ENCODE results near the gene ENTPD2.

The ENTPD2 gene

GRCh38 chr9:137057545-137057944, 3.7 kb upstream of the ENTPD2 start:
- Histone ChIP-seq H3K36me3 (ENCODE audit: control insufficient read depth, low read depth, low read length) (no peaks in the 10 kb centered on the region), H3K9ac (ENCODE audit: low read length) (no peak overlapping the region), H3K9me3 (ENCODE audit: control insufficient read depth, low read depth, low read length) (no peaks in the 10 kb centered on the region), H3K27ac (ENCODE audit: low read length) (no peak overlapping the region), H3K4me3 (ENCODE audit: low read length) (no peak overlapping the region), H3K27me3 (ENCODE audit: control insufficient read depth, insufficient read depth, low read length) (peaks cover 45% of the 10 kb centered on the region), H3K4me1 (ENCODE audit: control insufficient read depth, low read depth, low read length) (no peaks in the 10 kb centered on the region)

- Histone ChIP-seq H3K4me3 (ENCODE audit: low read length) (no peak overlapping the region), H3K9ac (ENCODE audit: low read length) (no peak overlapping the region), H3K27ac (ENCODE audit: low read length) (no peak overlapping the region), H3K27me3 (ENCODE audit: control insufficient read depth, insufficient read depth, low read length) (peaks cover 52% of the 10 kb centered on the region), H3K4me1 (ENCODE audit: control insufficient read depth, low read depth, low read length) (no peaks in the 10 kb centered on the region), H3K36me3 (ENCODE audit: control insufficient read depth, low read depth, low read length) (no peaks in the 10 kb centered on the region), H3K9me3 (ENCODE audit: control insufficient read depth, low read depth, low read length) (no peaks in the 10 kb centered on the region)
Measured at GRCh38 chr9:137056739-137057415, 3.0 kb upstream of the ENTPD2 start.

GRCh38 chr9:137055385-137056364, 1.8 kb upstream of the ENTPD2 start:
- Histone ChIP-seq H3K9me3 (ENCODE audit: control insufficient read depth, low read depth, low read length) (no peaks in the 10 kb centered on the region), H3K4me1 (ENCODE audit: control insufficient read depth, low read depth, low read length) (no peaks in the 10 kb centered on the region), H3K9ac (ENCODE audit: low read length) (no peak overlapping the region), H3K27me3 (ENCODE audit: control insufficient read depth, insufficient read depth, low read length) (peaks cover 64% of the 10 kb centered on the region), H3K36me3 (ENCODE audit: control insufficient read depth, low read depth, low read length) (no peaks in the 10 kb centered on the region), H3K27ac (ENCODE audit: low read length) (no peak overlapping the region), H3K4me3 (ENCODE audit: low read length) (no peak overlapping the region)

- Histone ChIP-seq H3K4me1 (ENCODE audit: control insufficient read depth, low read depth, low read length) (no peaks in the 10 kb centered on the region), H3K27me3 (ENCODE audit: control insufficient read depth, insufficient read depth, low read length) (peaks cover 71% of the 10 kb centered on the region), H3K9me3 (ENCODE audit: control insufficient read depth, low read depth, low read length) (no peaks in the 10 kb centered on the region), H3K4me3 (ENCODE audit: low read length) (no peak overlapping the region), H3K9ac (ENCODE audit: low read length) (no peak overlapping the region), H3K36me3 (ENCODE audit: control insufficient read depth, low read depth, low read length) (no peaks in the 10 kb centered on the region), H3K27ac (ENCODE audit: low read length) (no peak overlapping the region)
Measured at GRCh38 chr9:137054932-137055384, 1.1 kb upstream of the ENTPD2 start.

- no peak overlapping the region for H3K9ac ChIP-seq (ENCODE audit: low read length)
- H3K27me3 ChIP-seq (ENCODE audit: control insufficient read depth, insufficient read depth, low read length): peaks cover 80% of the 10 kb centered on the region
- no peaks in the 10 kb centered on the region for H3K9me3 ChIP-seq (ENCODE audit: control insufficient read depth, low read depth, low read length)
Measured at GRCh38 chr9:137052998-137053943, 590 bp downstream of the ENTPD2 start.

GRCh38 chr9:137052293-137052692, 1.6 kb downstream of the ENTPD2 start:
- H3K4me1 ChIP-seq (ENCODE audit: control insufficient read depth, low read depth, low read length): no peaks in the 10 kb centered on the region
- no peaks in the 10 kb centered on the region for H3K9me3 ChIP-seq (ENCODE audit: control insufficient read depth, low read depth, low read length)
- H3K27me3 ChIP-seq (ENCODE audit: control insufficient read depth, insufficient read depth, low read length): peaks cover 86% of the 10 kb centered on the region
- H3K4me3 ChIP-seq (ENCODE audit: low read length): no peak overlapping the region
- no peak overlapping the region for H3K9ac ChIP-seq (ENCODE audit: low read length)
- no peaks in the 10 kb centered on the region for H3K36me3 ChIP-seq (ENCODE audit: control insufficient read depth, low read depth, low read length)
- no peak overlapping the region for H3K27ac ChIP-seq (ENCODE audit: low read length)

More at GRCh38 chr9:137052998-137053943, 590 bp downstream of the ENTPD2 start:
- peak overlapping the region; percentile 27 for H3K4me3 ChIP-seq (ENCODE audit: low read length)
- no peaks in the 10 kb centered on the region for H3K36me3 ChIP-seq (ENCODE audit: control insufficient read depth, low read depth, low read length)
- no peaks in the 10 kb centered on the region for H3K4me1 ChIP-seq (ENCODE audit: control insufficient read depth, low read depth, low read length)
- no peak overlapping the region for H3K27ac ChIP-seq (ENCODE audit: low read length)

- Histone ChIP-seq H3K9ac (ENCODE audit: low read length) (no peak overlapping the region), H3K27me3 (ENCODE audit: control insufficient read depth, insufficient read depth, low read length) (peaks cover 93% of the 10 kb centered on the region), H3K4me1 (ENCODE audit: control insufficient read depth, low read depth, low read length) (no peaks in the 10 kb centered on the region), H3K9me3 (ENCODE audit: control insufficient read depth, low read depth, low read length) (no peaks in the 10 kb centered on the region), H3K4me3 (ENCODE audit: low read length) (no peak overlapping the region), H3K36me3 (ENCODE audit: control insufficient read depth, low read depth, low read length) (no peaks in the 10 kb centered on the region), H3K27ac (ENCODE audit: low read length) (no peak overlapping the region)
Measured at GRCh38 chr9:137051145-137051724, 2.6 kb downstream of the ENTPD2 start.

- peaks cover 88% of the 10 kb centered on the region for H3K27me3 ChIP-seq (ENCODE audit: control insufficient read depth, insufficient read depth, low read length)
- no peak overlapping the region for H3K27ac ChIP-seq (ENCODE audit: low read length)
- no peaks in the 10 kb centered on the region for H3K4me1 ChIP-seq (ENCODE audit: control insufficient read depth, low read depth, low read length)
- H3K9ac ChIP-seq (ENCODE audit: low read length): no peak overlapping the region
- no peaks in the 10 kb centered on the region for H3K36me3 ChIP-seq (ENCODE audit: control insufficient read depth, low read depth, low read length)
- no peak overlapping the region for H3K4me3 ChIP-seq (ENCODE audit: low read length)
- H3K9me3 ChIP-seq (ENCODE audit: control insufficient read depth, low read depth, low read length): no peaks in the 10 kb centered on the region
Measured at GRCh38 chr9:137050570-137050969, 3.3 kb downstream of the ENTPD2 start.

- Histone ChIP-seq H3K27me3 (ENCODE audit: control insufficient read depth, insufficient read depth, low read length) (peaks cover 88% of the 10 kb centered on the region), H3K9ac (ENCODE audit: low read length) (no peak overlapping the region), H3K27ac (ENCODE audit: low read length) (no peak overlapping the region), H3K36me3 (ENCODE audit: control insufficient read depth, low read depth, low read length) (no peaks in the 10 kb centered on the region), H3K4me1 (ENCODE audit: control insufficient read depth, low read depth, low read length) (no peaks in the 10 kb centered on the region), H3K4me3 (ENCODE audit: low read length) (no peak overlapping the region), H3K9me3 (ENCODE audit: control insufficient read depth, low read depth, low read length) (no peaks in the 10 kb centered on the region)
Measured at GRCh38 chr9:137049544-137050449, 4.1 kb downstream of the ENTPD2 start.

Measured in iPS-18a (cell line).